Fibroblast of skin of back (primary cell): ENCODE results near the gene ANAPC2.

ENCODE experiments used
- DNase-seq: peaks from one replicate; pipeline ENCODE4 v3.0.0-alpha.2; 2013

The ANAPC2 gene

GRCh38 chr9:137173796-137174664, 14.3 kb downstream of the ANAPC2 start:
- no peak for DNase-seq

- no peak for DNase-seq
These were observed 15.2 kb downstream of the ANAPC2 start for GRCh38 chr9:137172901-137173795.

GRCh38 chr9:137171149-137171900, 17.0 kb downstream of the ANAPC2 start:
- DNase-seq = no peak

GRCh38 chr9:137170486-137171148, 17.7 kb downstream of the ANAPC2 start:
- no peak for DNase-seq

- DNase-seq = no peak
These were observed 18.4 kb downstream of the ANAPC2 start, which contains the start of gene LRRC26 for GRCh38 chr9:137169896-137170358. LRRC26 (minus strand) TSS chr9:137170051; CDS start chr9:137169943, 108 bp downstream.

- no peak for DNase-seq
These were observed 19.2 kb downstream of the ANAPC2 start for GRCh38 chr9:137168904-137169856.

GRCh38 chr9:137168573-137168903, 19.8 kb downstream of the ANAPC2 start:
- DNase-seq = no peak

- DNase-seq = no peak
These were observed 20.4 kb downstream of the ANAPC2 start for GRCh38 chr9:137167747-137168572.

GRCh38 chr9:137167277-137167746, 21.0 kb downstream of the ANAPC2 start:
- DNase-seq = no peak

- DNase-seq = no peak
These were observed 21.8 kb downstream of the ANAPC2 start for GRCh38 chr9:137166380-137167229.

GRCh38 chr9:137165250-137165836, 23.0 kb downstream of the ANAPC2 start:
- DNase-seq = no peak

- no peak for DNase-seq
These were observed 23.8 kb downstream of the ANAPC2 start for GRCh38 chr9:137164370-137165249.

- no peak for DNase-seq
These were observed 24.6 kb downstream of the ANAPC2 start for GRCh38 chr9:137163805-137164204.

GRCh38 chr9:137163365-137163715, 25.0 kb downstream of the ANAPC2 start:
- no peak for DNase-seq

- no peak for DNase-seq
These were observed 25.6 kb downstream of the ANAPC2 start for GRCh38 chr9:137162505-137163364.
